WI38 (cell line): ENCODE measurements around the gene MAG.
A peak's percentile ranks its signal among the peaks of the same experiment; 100 is the strongest.

Experiments used
- H3K4me3 ChIP-seq: 2 replicates; pipeline ENCODE4 v1.5.1; 2011; ENCODE audit warnings: low read depth, mild to moderate bottlenecking, control low read depth, low read length
- CTCF ChIP-seq: IDR thresholded peaks from 2 replicates; pipeline ENCODE4 v1.5.1; 2012; ENCODE audit warnings: low read depth, mild to moderate bottlenecking, control low read depth, low read length

MAG gene

DNA sequence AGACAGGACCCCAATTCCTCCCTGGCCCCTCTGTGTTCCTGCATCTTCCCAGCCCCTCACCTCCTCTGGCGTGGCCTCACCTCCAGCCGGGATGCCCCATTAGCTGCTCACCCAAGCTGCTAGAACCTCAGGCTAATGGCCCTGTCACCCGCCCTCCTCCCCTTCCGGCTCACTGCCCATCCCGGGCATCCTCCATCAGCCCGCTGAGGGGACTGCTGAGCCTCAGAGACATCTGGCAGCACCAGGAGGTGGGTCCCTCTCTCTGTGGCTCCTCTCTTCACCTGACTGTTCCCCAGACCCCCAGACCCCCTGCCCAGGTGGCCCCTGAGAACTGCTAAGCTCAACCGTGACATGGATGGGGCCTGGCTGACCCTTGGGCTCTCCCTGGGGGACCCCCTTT lies 58.6 kb downstream of the MAG start:
- TF ChIP-seq CTCF, result no peak
- no peak overlapping the region for H3K4me3 ChIP-seq

- no peak overlapping the region for H3K4me3 ChIP-seq
- no peak for TF ChIP-seq CTCF
Measured at GRCh38 chr19:35351411-35352176, 59.6 kb downstream of the MAG start.

DNA sequence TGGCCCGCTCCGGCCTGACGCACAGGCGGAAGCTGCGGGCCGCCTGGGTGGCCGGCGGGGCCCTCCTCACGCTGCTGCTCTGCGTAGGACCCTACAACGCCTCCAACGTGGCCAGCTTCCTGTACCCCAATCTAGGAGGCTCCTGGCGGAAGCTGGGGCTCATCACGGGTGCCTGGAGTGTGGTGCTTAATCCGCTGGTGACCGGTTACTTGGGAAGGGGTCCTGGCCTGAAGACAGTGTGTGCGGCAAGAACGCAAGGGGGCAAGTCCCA lies 60.2 kb downstream of the MAG start:
- H3K4me3 ChIP-seq, result no peak overlapping the region
- no peak for TF ChIP-seq CTCF

- peak; percentile 72 for TF ChIP-seq CTCF
- H3K4me3 ChIP-seq, result no peak overlapping the region
Measured at GRCh38 chr19:35352448-35353304, 60.7 kb downstream of the MAG start.

DNA sequence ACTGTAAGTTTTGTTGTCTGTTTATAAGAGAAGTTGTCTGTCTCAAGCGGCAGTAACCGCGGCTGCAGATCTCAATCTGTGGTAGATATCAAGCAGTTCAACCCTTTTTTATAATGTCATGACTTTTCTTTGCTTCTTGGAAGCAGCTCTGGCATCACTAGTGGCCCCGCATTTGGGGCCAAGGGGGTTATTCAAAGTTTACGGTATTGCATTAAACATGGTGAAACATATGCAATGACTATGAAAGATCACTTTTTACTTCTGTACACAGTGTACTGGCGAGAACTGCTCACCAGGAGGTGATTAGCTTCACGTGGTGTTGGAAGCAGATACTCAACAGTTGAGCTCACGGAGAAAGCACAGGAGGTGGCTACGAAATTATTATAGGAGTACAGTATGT lies 61.7 kb downstream of the MAG start:
- no peak overlapping the region for H3K4me3 ChIP-seq
- no peak for TF ChIP-seq CTCF

DNA sequence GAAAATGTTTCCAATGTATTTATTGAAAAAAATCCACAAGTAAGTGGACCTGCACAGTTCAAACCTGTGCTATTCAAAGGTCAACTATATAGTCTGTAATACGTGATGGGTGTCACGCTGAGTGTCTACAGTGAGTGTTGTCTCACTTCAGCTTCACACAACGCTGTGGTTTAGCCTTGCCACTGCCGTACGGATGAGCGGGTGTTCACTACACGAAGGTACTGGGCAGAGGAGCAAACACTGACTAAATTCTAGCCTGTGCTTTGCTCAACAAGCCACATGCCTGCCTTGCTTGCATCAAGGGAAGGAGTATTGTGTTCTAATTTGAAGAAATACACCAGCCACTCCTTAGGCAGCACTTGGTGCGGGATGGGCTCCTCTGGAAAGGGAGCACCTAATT lies 62.9 kb downstream of the MAG start:
- no peak overlapping the region for H3K4me3 ChIP-seq
- no peak for TF ChIP-seq CTCF

DNA sequence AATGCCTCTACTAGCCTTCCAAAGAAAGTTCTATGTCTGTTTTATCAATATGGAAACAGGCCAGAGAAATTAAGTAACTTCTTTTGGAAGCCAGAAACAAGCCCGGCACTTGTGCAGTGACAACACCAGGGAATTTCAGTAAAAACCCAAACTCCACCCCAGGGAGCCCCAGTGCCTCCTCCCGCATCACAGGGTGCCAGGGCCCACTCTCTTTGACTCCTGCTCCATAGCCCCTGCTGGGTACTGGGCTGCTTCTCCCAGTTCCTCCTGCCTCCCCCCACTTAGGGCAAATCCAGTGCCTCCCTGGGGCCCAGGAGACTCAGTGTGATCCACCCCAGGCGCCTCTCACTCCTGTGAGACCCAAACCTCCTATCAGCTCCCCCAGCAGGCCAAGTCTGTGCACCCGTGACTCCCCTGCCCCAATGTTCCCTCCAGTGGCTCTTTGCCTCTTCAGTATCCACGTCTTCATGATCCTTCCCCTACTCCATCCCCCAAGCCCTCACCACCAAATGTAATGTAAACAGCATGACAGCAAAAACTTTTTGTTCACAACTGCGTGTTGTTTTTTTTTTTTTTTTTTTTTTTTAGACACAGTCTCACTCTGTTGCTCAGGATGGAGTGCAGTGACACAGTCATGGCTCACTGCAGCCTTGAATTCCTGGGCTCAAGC lies 64.0 kb downstream of the MAG start:
- no peak for TF ChIP-seq CTCF
- no peak overlapping the region for H3K4me3 ChIP-seq
